ENCODE results near the gene TPX2.

The TPX2 gene

DNA sequence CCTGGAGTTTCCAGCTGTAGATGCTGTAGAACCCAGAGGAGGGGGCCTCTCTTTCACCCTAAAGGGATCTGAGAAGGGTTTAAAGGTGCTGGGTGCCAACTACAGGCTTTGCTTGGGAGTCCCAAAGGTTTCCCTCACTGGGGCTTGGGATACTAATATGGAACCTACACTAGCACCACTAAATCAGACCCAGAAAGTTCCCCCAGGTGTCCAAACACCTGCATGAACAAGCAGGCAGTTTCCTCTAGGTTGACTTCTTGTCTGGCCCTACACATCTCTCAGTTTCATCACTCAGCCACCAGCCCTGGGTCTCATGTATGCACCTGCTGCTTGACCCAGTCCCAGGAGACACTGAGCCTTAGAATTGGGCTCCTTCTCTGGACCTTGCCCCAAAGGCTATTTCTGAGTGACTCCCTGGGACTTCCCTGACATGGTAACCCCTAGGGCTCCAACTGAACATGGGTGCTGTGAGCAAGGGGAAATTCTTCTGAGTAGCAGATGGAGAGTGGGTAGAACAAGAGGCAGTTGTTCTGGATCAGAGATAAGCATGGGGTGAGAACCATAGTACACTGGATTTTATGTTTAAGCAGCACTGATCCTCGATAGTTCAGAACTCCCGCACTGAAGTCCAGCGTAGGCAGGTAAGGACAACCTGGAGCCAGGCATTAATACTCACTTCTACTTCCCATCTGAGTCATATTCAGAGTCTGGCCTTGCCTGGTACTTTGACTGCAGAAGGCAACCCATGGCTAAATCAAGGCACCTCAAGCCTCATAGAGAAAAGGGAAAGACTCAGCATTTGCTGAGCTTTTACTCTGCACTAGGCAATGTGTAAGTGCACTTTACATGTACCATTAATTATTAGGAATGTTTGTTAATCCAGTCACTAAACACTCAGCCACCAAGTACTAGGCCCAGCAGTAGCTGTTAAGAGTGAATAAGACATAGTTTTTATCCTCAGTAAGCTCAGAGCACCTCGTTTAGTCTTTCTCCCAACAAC, 33.2 kb upstream of the TPX2 start:
- FAIRE-seq (peak; percentile 80), DNase-seq (ENCODE audit: extremely low spot score, insufficient read length, low read depth) (no peak)

- FAIRE-seq (no peak), DNase-seq (ENCODE audit: extremely low spot score, insufficient read length, low read depth) (no peak)
Measured at GRCh38 chr20:31706607-31707257, 32.4 kb upstream of the TPX2 start.

DNA sequence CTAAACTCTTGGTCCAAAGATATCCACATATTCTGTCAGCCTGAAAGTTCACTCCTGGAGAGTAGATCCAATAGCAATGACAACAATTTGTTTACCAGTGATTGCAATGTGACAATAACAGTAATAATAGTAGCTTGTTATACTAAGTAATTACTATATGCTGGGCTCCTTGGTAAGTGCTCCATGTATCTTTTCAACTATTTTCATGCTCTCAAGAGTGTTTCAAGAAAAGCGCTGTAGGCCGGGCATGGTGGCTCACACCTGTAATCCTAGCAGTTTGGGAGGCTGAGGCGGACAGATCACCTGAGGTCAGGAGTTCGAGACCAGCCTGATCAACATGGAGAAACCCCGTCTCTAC, 31.9 kb upstream of the TPX2 start:
- DNase-seq (ENCODE audit: extremely low spot score, insufficient read length, low read depth) (no peak), FAIRE-seq (no peak)

DNA sequence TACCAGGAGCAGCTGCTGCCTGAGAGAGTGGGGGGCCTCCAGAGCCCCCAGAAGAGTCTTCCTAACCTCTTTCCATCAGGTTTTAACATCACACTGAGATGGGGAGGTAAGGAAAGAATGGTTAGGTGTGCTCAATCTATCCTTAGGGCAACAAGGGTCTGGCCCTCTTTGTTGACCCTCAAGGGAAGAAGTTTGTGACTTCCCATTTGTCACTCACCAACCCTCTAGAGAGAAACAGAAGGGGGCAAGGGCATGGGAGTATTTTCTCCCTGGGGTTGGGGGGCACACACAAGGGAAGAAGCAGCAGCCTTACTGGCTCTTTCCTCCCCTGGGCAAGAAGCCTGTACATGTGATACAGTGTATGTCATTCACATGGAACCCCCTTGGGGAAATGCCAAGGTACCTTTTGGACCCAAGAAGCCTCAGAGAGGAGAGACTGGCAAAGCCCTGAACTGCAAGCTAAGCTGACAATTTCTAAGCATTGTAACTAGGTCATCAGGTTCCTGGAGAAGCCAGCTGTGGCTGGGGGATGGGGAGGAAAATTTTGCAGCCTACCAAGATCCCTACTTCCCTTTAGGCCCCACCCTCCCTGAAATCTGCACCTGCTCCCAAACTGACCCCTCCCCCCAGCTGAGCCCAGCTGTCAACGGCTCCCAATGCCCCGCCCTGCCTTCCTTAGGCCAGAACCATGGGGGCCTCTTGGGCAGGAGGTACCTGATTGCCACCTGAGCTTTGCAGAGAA, 30.9 kb upstream of the TPX2 start:
- no peak for FAIRE-seq
- DNase-seq (ENCODE audit: extremely low spot score, insufficient read length, low read depth) = no peak

- FAIRE-seq = no peak
- DNase-seq (ENCODE audit: extremely low spot score, insufficient read length, low read depth) = no peak
Measured at GRCh38 chr20:31708736-31709534, 30.2 kb upstream of the TPX2 start.

- DNase-seq (ENCODE audit: extremely low spot score, insufficient read length, low read depth) (no peak), FAIRE-seq (no peak)
Measured at GRCh38 chr20:31709939-31710338, 29.2 kb upstream of the TPX2 start.

- no peak for FAIRE-seq
- no peak for DNase-seq (ENCODE audit: extremely low spot score, insufficient read length, low read depth)
Measured at GRCh38 chr20:31710423-31711108, 28.5 kb upstream of the TPX2 start.

DNA sequence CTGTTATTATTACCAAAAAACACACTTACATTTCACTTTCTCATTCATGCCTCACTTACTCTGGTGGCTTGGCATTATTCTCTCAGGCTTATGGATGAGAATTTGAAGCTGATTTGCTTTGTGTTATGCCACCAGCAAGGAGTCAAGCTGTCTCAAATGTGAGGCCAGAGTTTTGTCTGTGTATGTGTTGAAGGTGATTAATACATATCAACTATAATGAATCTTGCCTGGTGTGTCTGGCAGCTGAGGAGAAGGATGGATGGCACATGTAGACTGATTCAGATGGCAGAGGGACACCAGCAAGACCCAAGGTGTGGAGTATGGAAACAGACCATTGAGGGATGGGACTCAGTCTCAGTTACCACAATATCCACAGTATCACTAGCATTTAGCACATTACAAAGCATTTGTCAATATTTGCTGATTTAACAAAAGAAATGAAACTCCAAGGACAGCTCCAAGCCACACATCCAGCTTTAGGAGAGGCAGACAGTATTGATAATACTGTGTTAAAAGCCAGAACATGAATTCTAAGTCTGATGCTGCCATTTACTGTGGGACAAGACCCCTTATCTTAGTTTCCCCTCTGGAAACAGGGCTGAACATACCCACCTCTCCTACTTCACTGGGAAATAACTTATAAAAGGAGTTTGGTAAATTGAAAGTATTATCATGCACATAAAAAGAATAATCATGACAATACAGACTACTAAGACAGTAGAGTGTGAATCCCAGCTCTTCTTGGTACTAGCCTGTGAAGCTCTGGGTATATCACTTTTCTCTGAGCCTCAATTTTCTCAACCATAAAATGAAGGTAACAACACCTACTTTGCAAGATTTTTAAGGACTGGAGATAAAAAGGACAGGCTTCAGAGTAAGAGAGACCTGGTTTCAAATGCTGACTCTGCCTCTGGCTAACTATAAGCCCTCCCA, 27.6 kb upstream of the TPX2 start:
- DNase-seq (ENCODE audit: extremely low spot score, insufficient read length, low read depth) = no peak
- no peak for FAIRE-seq

DNA sequence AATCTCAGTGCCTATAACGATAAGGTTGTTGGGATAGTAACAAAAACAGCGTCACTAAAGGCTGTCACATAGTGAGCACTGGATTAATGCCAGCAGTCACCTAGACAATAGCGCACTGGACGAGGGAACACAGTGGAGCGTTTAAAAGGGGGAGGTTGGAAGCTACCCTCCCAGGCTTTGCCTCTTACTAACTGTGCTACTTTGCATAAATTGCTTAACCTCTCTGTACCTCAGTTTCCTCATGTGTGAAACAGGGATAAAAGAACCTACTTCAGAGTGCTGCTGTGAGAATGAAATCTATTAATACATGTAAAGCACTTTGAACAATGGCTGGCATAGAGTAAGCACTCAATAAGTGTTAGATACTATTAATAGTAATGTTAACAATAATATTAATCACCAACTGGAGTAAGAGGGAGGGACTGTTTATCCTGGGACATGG, 27.0 kb upstream of the TPX2 start:
- FAIRE-seq = no peak
- DNase-seq (ENCODE audit: extremely low spot score, insufficient read length, low read depth) = no peak

GRCh38 chr20:31712564-31713311, 26.4 kb upstream of the TPX2 start:
- no peak for FAIRE-seq
- DNase-seq (ENCODE audit: extremely low spot score, insufficient read length, low read depth) = no peak

- FAIRE-seq = no peak
- no peak for DNase-seq (ENCODE audit: extremely low spot score, insufficient read length, low read depth)
Measured at GRCh38 chr20:31713312-31714273, 25.5 kb upstream of the TPX2 start.

DNA sequence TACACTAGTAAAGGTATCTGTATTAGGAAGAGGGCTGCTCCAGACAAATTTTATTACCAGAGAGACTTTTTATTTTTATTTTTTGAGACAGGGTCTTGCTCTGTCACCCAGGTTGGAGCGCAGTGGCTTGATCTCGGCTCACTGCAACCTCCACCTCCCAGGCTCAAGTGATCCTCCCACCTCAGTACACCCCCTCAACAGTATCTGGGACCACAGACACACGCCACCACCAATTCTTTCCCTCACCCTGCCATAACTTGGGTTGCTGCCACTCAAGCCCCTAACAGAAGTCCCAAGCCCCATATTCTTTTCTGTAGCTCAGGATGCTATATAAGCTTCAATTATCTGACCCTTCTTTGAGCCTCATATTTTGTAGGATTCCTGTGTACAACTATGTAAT, 23.3 kb upstream of the TPX2 start:
- FAIRE-seq = no peak
- DNase-seq (ENCODE audit: extremely low spot score, insufficient read length, low read depth) = no peak

- FAIRE-seq = no peak
- no peak for DNase-seq (ENCODE audit: extremely low spot score, insufficient read length, low read depth)
Measured at GRCh38 chr20:31716351-31716750, 22.7 kb upstream of the TPX2 start.

DNA sequence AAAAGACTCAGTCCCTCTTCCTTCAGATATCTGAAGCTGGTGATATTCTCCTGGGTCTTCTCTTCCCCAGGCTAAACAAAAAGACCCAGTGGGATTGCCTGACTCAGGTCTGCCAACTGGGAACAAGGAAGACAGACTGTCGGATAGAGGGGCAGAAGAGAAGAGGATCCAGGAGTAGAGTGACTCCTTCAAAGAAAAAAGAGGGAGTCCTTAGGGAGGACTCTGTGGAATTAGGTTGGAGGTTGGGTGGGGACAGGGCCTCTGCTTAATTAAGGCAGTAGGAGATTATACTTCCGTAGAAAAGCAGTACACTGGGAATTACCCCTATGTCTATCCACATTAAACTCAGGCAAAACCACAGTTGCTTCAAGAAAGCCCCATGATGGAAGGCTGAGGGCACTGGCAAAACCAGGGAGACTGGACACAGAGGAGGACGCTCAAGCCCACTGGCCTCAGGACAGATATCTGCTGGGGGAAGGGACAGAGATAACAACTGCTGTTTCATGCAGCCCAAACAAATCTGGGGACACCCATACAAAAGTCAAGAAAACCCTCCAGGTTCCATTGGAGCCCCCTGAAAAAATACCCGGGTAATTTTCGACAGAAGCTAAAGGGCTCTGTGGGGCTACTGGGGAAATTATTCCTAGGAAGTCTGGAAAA, 22.1 kb upstream of the TPX2 start:
- FAIRE-seq = no peak
- DNase-seq (ENCODE audit: extremely low spot score, insufficient read length, low read depth) = no peak

DNA sequence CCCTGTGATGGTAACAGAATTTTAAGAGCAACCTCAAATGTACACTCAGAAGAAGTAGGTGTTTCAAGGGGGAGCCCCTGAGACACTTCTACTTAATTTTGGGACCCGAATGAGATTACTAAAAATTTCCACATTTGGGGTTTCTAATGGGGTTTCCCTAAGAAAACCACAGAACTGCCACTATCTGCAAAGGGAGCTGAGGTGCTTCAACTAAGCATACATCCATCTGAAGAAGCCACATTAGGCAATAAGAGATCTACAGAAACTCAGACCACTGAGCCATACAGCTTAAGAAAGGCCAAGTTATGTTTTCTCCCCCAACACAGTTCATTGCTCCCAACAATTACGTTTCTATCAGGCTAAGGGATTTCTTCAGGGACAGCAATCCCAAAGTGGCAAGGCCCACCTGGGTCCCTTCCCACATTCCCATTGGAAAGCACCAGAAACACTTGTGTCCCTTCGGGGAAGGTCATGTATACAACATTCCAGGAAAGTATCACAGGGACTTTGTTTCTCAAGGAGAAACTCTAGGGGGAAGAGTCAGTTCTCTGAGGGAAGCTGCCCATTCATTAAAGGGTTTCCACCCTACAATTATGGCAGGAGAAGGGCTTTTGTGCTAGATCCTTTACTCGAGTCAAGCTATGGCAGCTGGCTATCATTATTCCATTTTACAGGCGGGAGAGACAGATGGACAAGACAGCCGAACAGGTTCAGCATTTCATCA, 21.4 kb upstream of the TPX2 start:
- FAIRE-seq = peak; percentile 68
- peak; percentile 37 for DNase-seq (ENCODE audit: extremely low spot score, insufficient read length, low read depth)
